ENCODE measurements around the gene DNAJC21. TPM values are rescaled to one million over a fixed set of nuclear protein-coding genes. Genes with fewer than 3 reads are reported as not detected.
A peak's percentile ranks its signal among the peaks of the same experiment; 100 is the strongest.

DNAJC21 gene
- total and polyA plus RNA-seq, 10 of the 15 experiments (the other 5 are each of a cell fraction or from before 2014, with no cell fraction given), result 9.2 to 53.5 (median 23.7) TPM

GRCh38 chr5:34913072-34913471, 16.3 kb upstream of the DNAJC21 start:
- H3K27me3 ChIP-seq (replicated peaks in 1 of 2; ENCODE audit: control insufficient read depth in 2 of 2, insufficient read depth in 2 of 2, low read length in 1 of 2), result no peaks in the 10 kb centered on the region
- ATAC-seq (no peak), DNase-seq (ENCODE audit: low read depth, low spot score) (no peak), FAIRE-seq (no peak)
- no peaks in the 10 kb centered on the region for H3K36me3 ChIP-seq (ENCODE audit: control insufficient read depth in 2 of 2, insufficient read depth in 2 of 2, low read length in 1 of 2)
- H3K9me3 ChIP-seq (replicated peaks; ENCODE audit: control insufficient read depth, insufficient read depth, low read length), result no peaks in the 10 kb centered on the region
- H3K4me2 ChIP-seq (ENCODE audit: control insufficient read depth, insufficient read depth), result peak overlapping the region; percentile 81; the same call in 1 of the 2 replicates
- SMC1A ChIA-PET (ENCODE audit: uncharacterized antibody, unreplicated experiment), result interaction anchor here (1.0 to 4.5 kb wide), 2 partner anchors 20 to 89 kb away, joined by 3 to 27 read pairs; no protein-coding TSS in a partner anchor
- no peaks in the 10 kb centered on the region for H4K20me1 ChIP-seq (ENCODE audit: control insufficient read depth, insufficient read depth)
- peaks cover 6% of the 10 kb centered on the region; the same call in 1 of the 2 replicates for H3K4me1 ChIP-seq (ENCODE audit: control insufficient read depth, insufficient read depth, low read length)
- no peak overlapping the region for H3K9ac ChIP-seq (ENCODE audit: control insufficient read depth, insufficient read depth, low read length)
- H3K79me2 ChIP-seq (ENCODE audit: control insufficient read depth, insufficient read depth, low read length), result peaks cover 48% of the 10 kb centered on the region
- BruUV-seq (replicated peaks), result no TSS peak
- RAD21 ChIA-PET (ENCODE audit: unreplicated experiment), result no interaction called here
- CTCF ChIA-PET, result interaction anchor here (0.5 to 1.5 kb wide), 2 partner anchors 89 to 90 kb away, joined by 3 to 7 read pairs; no protein-coding TSS in a partner anchor
- in situ Hi-C loops (cut with MboI), result loop anchor here (10.0 to 25.0 kb wide), 3 partner anchors 426 to 1468 kb away; partner anchors contain the start of genes AMACR and TARS1
- no peak overlapping the region for H3K27ac ChIP-seq (ENCODE audit: control insufficient read depth, insufficient read depth)
- intact Hi-C loops (cut with micrococcal nuclease; ENCODE audit: unreplicated experiment), result loop anchor here (10.0 kb wide), 1 partner anchor 908 kb away; the partner anchor contains the start of gene AMACR
- no peak for TF ChIP-seq SUZ12 (IDR thresholded peaks at IDR 0.05; ENCODE audit: unreplicated experiment)
- TF ChIP-seq SP1 (IDR thresholded peaks at IDR 0.05; ENCODE audit: low read depth, low read length), result no peak
- TF ChIP-seq STAT1 (conservative IDR thresholded peaks at IDR 0.05), result no peak
- TF ChIP-seq ATF3 (IDR thresholded peaks at IDR 0.05; ENCODE audit: borderline replicate concordance, extremely low read depth, low read depth, low read length), result no peak
- no peak for TF ChIP-seq ZSCAN29 (IDR thresholded peaks at IDR 0.05)
- TF ChIP-seq ATF2 (IDR thresholded peaks at IDR 0.05; ENCODE audit: low read length), result no peak
- TF ChIP-seq ESRRA (IDR thresholded peaks at IDR 0.05; ENCODE audit: low read length), result no peak
- TF ChIP-seq RB1 (IDR thresholded peaks at IDR 0.05; ENCODE audit: borderline replicate concordance), result no peak
- TF ChIP-seq PBX3 (IDR thresholded peaks at IDR 0.05; ENCODE audit: insufficient replicate concordance, low read depth, low read length), result no peak
- TF ChIP-seq ZNF217 (IDR thresholded peaks at IDR 0.05), result no peak
- no peak overlapping the region for H3K4me3 ChIP-seq
- WGBS (ENCODE audit: insufficient coverage, insufficient replicate concordance, low lambda C conversion rate, missing lambda C conversion rate), result 53% methylated on average over 2 of the region's 2 CpGs
- POLR2A ChIA-PET, result interaction anchor here (1.0 kb wide), 1 partner anchor 9 kb away, joined by 3 read pairs; no protein-coding TSS in a partner anchor
- no peak overlapping the region for H2AFZ ChIP-seq (ENCODE audit: control insufficient read depth, low read depth, low read length)
